A673 (cell line): Measurements from ENCODE around the gene ARPC2. TPM values are rescaled to one million over a fixed set of nuclear protein-coding genes. Genes with fewer than 3 reads are reported as not detected.

Source experiments
- BruUV-seq: library from RNA; stranded (reverse); fragments of 400-500 nt; replicated peaks from 2 replicates; lab custom pipeline; 2021; lab: Mats Ljungman, UMichigan
- CTCF ChIA-PET: fragments of 300-600 bp; sonication (Branson Sonifier 250); formaldehyde crosslinking; loops from one replicate; lab custom pipeline; 2022; ENCODE audit warnings: antibody characterized with exemption; lab: Charles Lee
- POLR2A ChIA-PET: fragments of 300-600 bp; sonication (Branson Sonifier 250); formaldehyde crosslinking; loops from one replicate; lab custom pipeline; 2022; ENCODE audit warnings: antibody characterized with exemption; ENCODE audit not compliant: low non-redundant PET; lab: Charles Lee
- DNase-seq: peaks from one replicate; pipeline ENCODE4 v3.0.0-alpha.2; 2015; ENCODE audit warnings: low spot score
- H3K27ac ChIP-seq: fragments of 200-600 bp; sonication (generic); 2 replicates; pipeline ENCODE4 v1.5.1; 2016; ENCODE audit warnings: mixed run types, low read depth, mild to moderate bottlenecking, mixed read lengths, antibody characterized with exemption, low read length; ENCODE audit not compliant: poor library complexity, severe bottlenecking
- H3K27me3 ChIP-seq: fragments of 200-600 bp; sonication (generic); replicated peaks from 2 replicates; pipeline ENCODE4 v1.6.1; 2017; ENCODE audit warnings: mixed run types, low read depth, mild to moderate bottlenecking, mixed read lengths, antibody characterized with exemption, low read length; ENCODE audit not compliant: insufficient read depth, poor library complexity
- H3K36me3 ChIP-seq: fragments of 200-600 bp; sonication (generic); 2 replicates; pipeline ENCODE4 v1.6.1; 2016; ENCODE audit warnings: mixed run types, mild to moderate bottlenecking, mixed read lengths, antibody characterized with exemption, low read length; ENCODE audit not compliant: insufficient read depth, poor library complexity, severe bottlenecking
- H3K4me1 ChIP-seq: fragments of 200-600 bp; sonication (generic); 2 replicates; pipeline ENCODE4 v1.6.1; 2017; ENCODE audit warnings: mixed run types, mild to moderate bottlenecking, mixed read lengths, antibody characterized with exemption, low read length; ENCODE audit not compliant: insufficient read depth, poor library complexity, severe bottlenecking
- H3K4me3 ChIP-seq: fragments of 200-600 bp; sonication (generic); 2 replicates; pipeline ENCODE4 v1.5.1; 2016; ENCODE audit warnings: low read depth, mixed run types, mild to moderate bottlenecking, mixed read lengths, low read length; ENCODE audit not compliant: poor library complexity, severe bottlenecking
- H3K9me3 ChIP-seq: fragments of 200-600 bp; sonication (generic); 2 replicates; pipeline ENCODE4 v1.6.1; 2016; ENCODE audit warnings: mixed run types, low read depth, mild to moderate bottlenecking, mixed read lengths, antibody characterized with exemption, low read length; ENCODE audit not compliant: poor library complexity, severe bottlenecking
- CTCF ChIP-seq: fragments of 300-800, 200-600 bp; sonication (generic); conservative IDR thresholded peaks from 2 replicates; pipeline ENCODE4 v1.5.1; 2017; ENCODE audit warnings: low read depth, mild to moderate bottlenecking, antibody characterized with exemption, low read length, moderate library complexity, mixed read lengths
- EZH2 ChIP-seq: fragments of 200-600 bp; sonication (generic); IDR thresholded peaks from 2 replicates; pipeline ENCODE4 v1.6.1; 2017; ENCODE audit warnings: borderline replicate concordance, low read depth, mild to moderate bottlenecking, mixed read lengths, antibody characterized with exemption, low read length; ENCODE audit not compliant: poor library complexity, severe bottlenecking
- intact Hi-C: fragments of 100-400 bp; cut with micrococcal nuclease; formaldehyde crosslinking; loops from one replicate; pipeline ENCODE4 v1.10.0; 2022; ENCODE audit not compliant: unreplicated experiment
- total RNA-seq: library from RNA; stranded (reverse); gene quantifications from 2 replicates; pipeline ENCODE4 v1.2.3, GENCODE V29; 2021

Gene ARPC2
- total RNA-seq, 1 experiment from 2014 or later, result 291 TPM

- H3K4me3 ChIP-seq, result no peak overlapping the region
- POLR2A ChIA-PET, result no interaction called here
- H3K9me3 ChIP-seq, result no peaks in the 10 kb centered on the region
- CTCF ChIA-PET, result no interaction called here
- DNase-seq, result no peak
- peaks cover 9% of the 10 kb centered on the region for H3K4me1 ChIP-seq
- H3K36me3 ChIP-seq, result peaks cover 11% of the 10 kb centered on the region
- intact Hi-C loops, result no loop called here
- no peak overlapping the region for H3K27ac ChIP-seq
- TF ChIP-seq EZH2 (no peak), CTCF (no peak)
- no peaks in the 10 kb centered on the region for H3K27me3 ChIP-seq
- no TSS peak for BruUV-seq
These were observed 64.5 kb downstream of the ARPC2 start for GRCh38 chr2:218281449-218281848.

- H3K9me3 ChIP-seq, result no peaks in the 10 kb centered on the region
- DNase-seq, result no peak
- intact Hi-C loops, result no loop called here
- POLR2A ChIA-PET, result no interaction called here
- TF ChIP-seq CTCF (no peak), EZH2 (no peak)
- no peak overlapping the region for H3K27ac ChIP-seq
- H3K4me1 ChIP-seq, result peaks cover 18% of the 10 kb centered on the region
- peaks cover 4% of the 10 kb centered on the region for H3K36me3 ChIP-seq
- no peak overlapping the region for H3K4me3 ChIP-seq
- CTCF ChIA-PET, result no interaction called here
- H3K27me3 ChIP-seq, result no peaks in the 10 kb centered on the region
- no TSS peak for BruUV-seq
These were observed 65.4 kb downstream of the ARPC2 start for GRCh38 chr2:218282173-218282991.

GRCh38 chr2:218284106-218284811 is 67.3 kb downstream of the ARPC2 start:
- no peak for DNase-seq
- Histone ChIP-seq H3K36me3 (no peaks in the 10 kb centered on the region), H3K27me3 (no peaks in the 10 kb centered on the region), H3K4me1 (peaks cover 22% of the 10 kb centered on the region), H3K27ac (no peak overlapping the region), H3K4me3 (no peak overlapping the region), H3K9me3 (no peaks in the 10 kb centered on the region)
- POLR2A ChIA-PET, result no interaction called here
- intact Hi-C loops, result no loop called here
- BruUV-seq, result no TSS peak
- TF ChIP-seq CTCF (no peak), EZH2 (no peak)
- CTCF ChIA-PET, result interaction anchor here (0.6 kb wide), 1 partner anchor 111 kb away, joined by 3 read pairs; no protein-coding TSS in a partner anchor
